Karpas-422 (cell line): ENCODE data around the gene UCN3. TPM values are rescaled to one million over a fixed set of nuclear protein-coding genes. Genes with fewer than 3 reads are reported as not detected.
"Not testable (repeated sequence)": the region's sequence is repeated elsewhere in the genome, so short reads cannot be mapped to it uniquely, and the experiment has no call there.

Source experiments
- DNase-seq: peaks from one replicate; pipeline ENCODE4 v3.0.0-alpha.2; 2015
- H2AFZ ChIP-seq: fragments of 200-600 bp; sonication (generic); 2 replicates; pipeline ENCODE4 v1.6.1; 2014; ENCODE audit warnings: antibody characterized with exemption, low read length, mixed read lengths
- H3K27ac ChIP-seq: fragments of 200-600 bp; sonication (generic); 2 replicates; pipeline ENCODE4 v1.5.1; 2014; ENCODE audit warnings: mild to moderate bottlenecking, low read length, moderate library complexity
- H3K27me3 ChIP-seq: fragments of 200-600 bp; sonication (generic); 2 replicates; pipeline ENCODE4 v1.6.1; 2014; ENCODE audit warnings: low read length, mixed read lengths
- H3K36me3 ChIP-seq: fragments of 200-600 bp; sonication (generic); 2 replicates; pipeline ENCODE4 v1.6.1; 2014; ENCODE audit warnings: low read length, mixed read lengths; ENCODE audit not compliant: insufficient read depth
- H3K4me1 ChIP-seq: fragments of 200-600 bp; sonication (generic); 2 replicates; pipeline ENCODE4 v1.6.1; 2014; ENCODE audit warnings: mild to moderate bottlenecking, low read length, mixed read lengths
- H3K4me2 ChIP-seq: fragments of 200-600 bp; sonication (generic); 2 replicates; pipeline ENCODE4 v1.6.1; 2014; ENCODE audit warnings: low read length, low read depth, mild to moderate bottlenecking; ENCODE audit not compliant: poor library complexity, severe bottlenecking
- H3K4me3 ChIP-seq: fragments of 200-600 bp; sonication (generic); 2 replicates; pipeline ENCODE4 v1.5.1; 2014; ENCODE audit warnings: mild to moderate bottlenecking, antibody characterized with exemption, low read length, mixed read lengths
- H3K79me2 ChIP-seq: fragments of 200-600 bp; sonication (generic); 2 replicates; pipeline ENCODE4 v1.6.1; 2014; ENCODE audit warnings: mild to moderate bottlenecking, low read length, mixed read lengths
- H3K9ac ChIP-seq: fragments of 200-600 bp; sonication (generic); 2 replicates; pipeline ENCODE4 v1.6.0; 2014; ENCODE audit warnings: low read length
- H3K9me2 ChIP-seq: fragments of 200-600 bp; sonication (generic), shearing (Covaris generic); replicated peaks from 2 replicates; pipeline ENCODE4 v1.6.0; 2014; ENCODE audit warnings: mild to moderate bottlenecking, low read length, moderate library complexity; ENCODE audit not compliant: insufficient read depth
- H3K9me3 ChIP-seq: fragments of 300-700, 200-600 bp; sonication (generic); 2 replicates; pipeline ENCODE4 v1.6.1; 2014; ENCODE audit warnings: low read length, mixed read lengths
- H4K20me1 ChIP-seq: fragments of 200-600 bp; sonication (generic); 2 replicates; pipeline ENCODE4 v1.6.1; 2014; ENCODE audit warnings: mild to moderate bottlenecking, antibody characterized with exemption, low read length, low read depth; ENCODE audit not compliant: insufficient read depth
- total RNA-seq: library from RNA; depleted of rRNA; stranded (reverse); fragments of >200 nt; shearing (Covaris generic); gene quantifications from 2 replicates; pipeline ENCODE4 v1.2.3, GENCODE V29; 2014; ENCODE audit warnings: low replicate concordance

Gene UCN3
- total RNA-seq, 1 experiment from 2014 or later: not detected

- Histone ChIP-seq H2AFZ (no peak overlapping the region), H3K27me3 (no peaks in the 10 kb centered on the region), H4K20me1 (no peaks in the 10 kb centered on the region), H3K4me2 (no peak overlapping the region), H3K79me2 (no peaks in the 10 kb centered on the region), H3K4me1 (no peaks in the 10 kb centered on the region), H3K9ac (no peak overlapping the region), H3K36me3 (no peaks in the 10 kb centered on the region), H3K4me3 (no peak overlapping the region), H3K27ac (no peak overlapping the region), H3K9me2 (no peaks in the 10 kb centered on the region), H3K9me3 (no peaks in the 10 kb centered on the region)
- no peak for DNase-seq
These were observed 38.0 kb downstream of the UCN3 start for GRCh38 chr10:5402798-5403197.

GRCh38 chr10:5404208-5405041, 39.7 kb downstream of the UCN3 start, which contains the start of gene TUBAL3:
Gene TUBAL3, minus strand, starts transcription at chr10:5404828. Its CDS starts 36 bp downstream, at chr10:5404792.
- no peak within 1 kb of the TSS for H3K4me3 ChIP-seq
- H3K9me2 ChIP-seq: no peaks in the 10 kb centered on the region
- H3K4me2 ChIP-seq: no peak within 1 kb of the TSS
- H4K20me1 ChIP-seq: no peaks in the 10 kb centered on the region
- no peaks in the 10 kb centered on the region for H3K36me3 ChIP-seq
- H3K9ac ChIP-seq: no peak within 1 kb of the TSS
- DNase-seq: no peak
- H2AFZ ChIP-seq: no peak within 1 kb of the TSS
- H3K4me1 ChIP-seq: peaks cover 4% of the 10 kb centered on the region
- H3K27ac ChIP-seq: no peak within 1 kb of the TSS
- no peaks in the 10 kb centered on the region for H3K79me2 ChIP-seq
- H3K27me3 ChIP-seq: no peaks in the 10 kb centered on the region
- H3K9me3 ChIP-seq: no peaks in the 10 kb centered on the region

GRCh38 chr10:5406918-5407317, 42.2 kb downstream of the UCN3 start:
- H2AFZ ChIP-seq: no peak overlapping the region
- no peaks in the 10 kb centered on the region for H3K79me2 ChIP-seq
- no peaks in the 10 kb centered on the region for H4K20me1 ChIP-seq
- no peaks in the 10 kb centered on the region; the same call in 1 of the 2 replicates for H3K27me3 ChIP-seq
- peaks cover 7% of the 10 kb centered on the region for H3K4me1 ChIP-seq
- no peak for DNase-seq
- H3K4me2 ChIP-seq: no peak overlapping the region
- H3K9me3 ChIP-seq: 0 out of 2 replicates have a peak, but pooled peaks cover 5% of the 10 kb centered on the region
- no peak overlapping the region for H3K4me3 ChIP-seq
- H3K36me3 ChIP-seq: no peaks in the 10 kb centered on the region
- H3K9me2 ChIP-seq: no peaks in the 10 kb centered on the region
- no peak overlapping the region for H3K27ac ChIP-seq
- no peak overlapping the region for H3K9ac ChIP-seq

- H3K36me3 ChIP-seq, H3K9me3 ChIP-seq: not testable (repeated sequence)
These were observed 46.0 kb downstream of the UCN3 start for GRCh38 chr10:5410787-5411186.

GRCh38 chr10:5411941-5412276, 47.1 kb downstream of the UCN3 start:
- Histone ChIP-seq H3K4me3 (peak overlapping the region; percentile 97), H3K4me1 (peaks cover 22% of the 10 kb centered on the region), H4K20me1 (no peaks in the 10 kb centered on the region), H3K4me2 (peak overlapping the region; percentile 91), H3K9ac (peak overlapping the region; percentile 80), H3K79me2 (peaks cover 40% of the 10 kb centered on the region), H3K9me3 (peaks cover 9% of the 10 kb centered on the region; the same call in 1 of the 2 replicates), H3K36me3 (no peaks in the 10 kb centered on the region), H2AFZ (peak overlapping the region; percentile 99), H3K9me2 (no peaks in the 10 kb centered on the region), H3K27ac (no peak overlapping the region), H3K27me3 (no peaks in the 10 kb centered on the region; the same call in 1 of the 2 replicates)
- DNase-seq: no peak

More at GRCh38 chr10:5410787-5411186, 46.0 kb downstream of the UCN3 start:
- Histone ChIP-seq H3K4me1 (peaks cover 22% of the 10 kb centered on the region), H3K79me2 (peaks cover 29% of the 10 kb centered on the region)
- not testable (repeated sequence) for H3K27me3 ChIP-seq, H2AFZ ChIP-seq, H3K4me2 ChIP-seq, H3K9ac ChIP-seq, H3K4me3 ChIP-seq, DNase-seq, H4K20me1 ChIP-seq, H3K27ac ChIP-seq, H3K9me2 ChIP-seq

GRCh38 chr10:5412277-5412941, 47.6 kb downstream of the UCN3 start, which contains the start of gene NET1:
Gene NET1, plus strand, starts transcription at chr10:5412557. Its CDS starts 136 bp downstream, at chr10:5412693.
- H3K9ac ChIP-seq: peak within 1 kb of the TSS; percentile 80
- no peaks in the 10 kb centered on the region for H3K36me3 ChIP-seq
- no peaks in the 10 kb centered on the region for H4K20me1 ChIP-seq
- no peaks in the 10 kb centered on the region; the same call in 1 of the 2 replicates for H3K27me3 ChIP-seq
- no peaks in the 10 kb centered on the region for H3K9me2 ChIP-seq
- peak within 1 kb of the TSS; percentile 91 for H3K4me2 ChIP-seq
- H2AFZ ChIP-seq: peak within 1 kb of the TSS; percentile 99
- DNase-seq: peak; percentile 89
- no peak within 1 kb of the TSS for H3K27ac ChIP-seq
- H3K79me2 ChIP-seq: peaks cover 45% of the 10 kb centered on the region
- peaks cover 22% of the 10 kb centered on the region for H3K4me1 ChIP-seq
- peaks cover 9% of the 10 kb centered on the region for H3K9me3 ChIP-seq
- peak within 1 kb of the TSS; percentile 97 for H3K4me3 ChIP-seq

GRCh38 chr10:5413012-5413938, 48.5 kb downstream of the UCN3 start:
- Histone ChIP-seq H3K4me2 (peak overlapping the region; percentile 91), H3K79me2 (peaks cover 54% of the 10 kb centered on the region), H3K27ac (no peak overlapping the region), H3K27me3 (no peaks in the 10 kb centered on the region; the same call in 1 of the 2 replicates), H3K36me3 (no peaks in the 10 kb centered on the region), H3K9me2 (no peaks in the 10 kb centered on the region), H3K9ac (peak overlapping the region; percentile 80), H3K4me1 (peaks cover 22% of the 10 kb centered on the region), H3K4me3 (peak overlapping the region; percentile 97), H2AFZ (no peak overlapping the region), H3K9me3 (peaks cover 9% of the 10 kb centered on the region), H4K20me1 (no peaks in the 10 kb centered on the region)
- peak; percentile 59 for DNase-seq
